Neural cell (in vitro differentiated cells): Measurements from ENCODE around the gene IQCN. TPM values are rescaled to one million over a fixed set of nuclear protein-coding genes. Genes with fewer than 3 reads are reported as not detected.

Experiments used
- H2AFZ ChIP-seq: fragments of 200-600, 300-800 bp; sonication (generic), shearing (Covaris generic); 2 replicates; pipeline ENCODE4 v1.6.0; 2014; ENCODE audit warnings: low read depth, mild to moderate bottlenecking, antibody characterized with exemption, low read length, moderate library complexity
- H3F3A ChIP-seq: fragments of 200-600 bp; shearing (Covaris generic); 2 replicates; pipeline ENCODE4 v1.6.1; 2016; ENCODE audit warnings: mild to moderate bottlenecking, moderate library complexity, mixed read lengths, antibody characterized with exemption, low read length; ENCODE audit not compliant: insufficient read depth, poor library complexity, severe bottlenecking
- H3K27ac ChIP-seq: fragments of 200-600, 300-800 bp; sonication (generic), shearing (Covaris generic); 2 replicates; pipeline ENCODE4 v1.5.1; 2014; ENCODE audit warnings: mild to moderate bottlenecking, low read length, moderate library complexity
- H3K27me3 ChIP-seq: fragments of 300-800, 200-600 bp; sonication (generic), shearing (Covaris generic); 2 replicates; pipeline ENCODE4 v1.6.0; 2014; ENCODE audit warnings: mild to moderate bottlenecking, low read depth, low read length, moderate library complexity; ENCODE audit not compliant: insufficient read depth
- H3K36me3 ChIP-seq: fragments of 300-800, 200-600 bp; sonication (generic), shearing (Covaris generic); 2 replicates; pipeline ENCODE4 v1.5.1; 2014; ENCODE audit warnings: mild to moderate bottlenecking, antibody characterized with exemption, low read length, moderate library complexity; ENCODE audit not compliant: insufficient read depth
- H3K4me2 ChIP-seq: fragments of 300-800, 200-600 bp; sonication (generic), shearing (Covaris generic); 2 replicates; pipeline ENCODE4 v1.6.0; 2014; ENCODE audit warnings: mild to moderate bottlenecking, low read length
- H3K4me3 ChIP-seq: fragments of 300-800, 200-600 bp; sonication (generic), shearing (Covaris generic); 2 replicates; pipeline ENCODE4 v1.5.1; 2014; ENCODE audit warnings: mild to moderate bottlenecking, low read length, moderate library complexity
- H3K79me2 ChIP-seq: fragments of 200-600 bp; shearing (Covaris generic); replicated peaks from 2 replicates; pipeline ENCODE4 v1.6.0; 2014; ENCODE audit warnings: mild to moderate bottlenecking, low read length, moderate library complexity; ENCODE audit not compliant: insufficient read depth
- H3K9ac ChIP-seq: fragments of 300-800, 200-600 bp; sonication (generic), shearing (Covaris generic); 2 replicates; pipeline ENCODE4 v1.6.1; 2016; ENCODE audit warnings: mild to moderate bottlenecking, low read length, mixed read lengths
- H3K9me2 ChIP-seq: fragments of 200-600 bp; shearing (Covaris generic); 2 replicates; pipeline ENCODE4 v1.6.1; 2016; ENCODE audit warnings: mild to moderate bottlenecking, low read length, mixed read lengths; ENCODE audit not compliant: insufficient read depth
- H3K9me3 ChIP-seq: fragments of 200-600, 300-800 bp; sonication (generic), shearing (Covaris generic); 2 replicates; pipeline ENCODE4 v1.6.1; 2016; ENCODE audit warnings: mild to moderate bottlenecking, mixed run types, low read length, moderate library complexity, mixed read lengths
- H4K20me1 ChIP-seq: fragments of 200-600 bp; shearing (Covaris generic); 2 replicates; pipeline ENCODE4 v1.6.1; 2016; ENCODE audit warnings: mild to moderate bottlenecking, mixed run types; ENCODE audit not compliant: insufficient read depth
- CTCF ChIP-seq: fragments of 450-650 bp; IDR thresholded peaks from 2 replicates; pipeline ENCODE4 v1.5.1; 2014; ENCODE audit warnings: antibody characterized with exemption, mild to moderate bottlenecking, moderate library complexity; ENCODE audit not compliant: poor library complexity, severe bottlenecking
- EP300 ChIP-seq: fragments of 450-650 bp; conservative IDR thresholded peaks from 2 replicates; pipeline ENCODE4 v1.6.1; 2014; ENCODE audit warnings: antibody characterized with exemption, mild to moderate bottlenecking, moderate library complexity; ENCODE audit not compliant: poor library complexity, severe bottlenecking
- EZH2 ChIP-seq: fragments of 200-600, 300-800 bp; shearing (Covaris generic), sonication (generic); IDR thresholded peaks from 2 replicates; pipeline ENCODE4 v1.6.1; 2014; ENCODE audit warnings: antibody characterized with exemption, low read length, borderline replicate concordance, mild to moderate bottlenecking; ENCODE audit not compliant: insufficient read depth, poor library complexity, severe bottlenecking
- MXI1 ChIP-seq: fragments of 450-650 bp; conservative IDR thresholded peaks from 2 replicates; pipeline ENCODE4 v1.6.1; 2014; ENCODE audit warnings: antibody characterized with exemption, mild to moderate bottlenecking; ENCODE audit not compliant: poor library complexity, severe bottlenecking
- POLR2AphosphoS5 ChIP-seq: IDR thresholded peaks from 2 replicates; pipeline ENCODE4 v1.6.1; 2012
- RAD21 ChIP-seq: fragments of 450-650 bp; conservative IDR thresholded peaks from 2 replicates; pipeline ENCODE4 v1.6.1; 2014; ENCODE audit warnings: antibody characterized with exemption, mild to moderate bottlenecking, moderate library complexity
- REST ChIP-seq: IDR thresholded peaks from 2 replicates; pipeline ENCODE4 v1.6.1; 2012; ENCODE audit warnings: borderline replicate concordance
- SMC3 ChIP-seq: fragments of 450-650 bp; conservative IDR thresholded peaks from 2 replicates; pipeline ENCODE4 v1.6.1; 2014; ENCODE audit warnings: antibody characterized with exemption, mild to moderate bottlenecking, moderate library complexity; ENCODE audit not compliant: poor library complexity
- TAF1 ChIP-seq: IDR thresholded peaks from 2 replicates; pipeline ENCODE4 v1.6.1; 2012; ENCODE audit warnings: low read depth
- polyA plus RNA-seq: library from polyadenylated mRNA; depleted of rRNA; stranded (reverse); fragments of >200 nt; gene quantifications from 2 replicates; pipeline ENCODE4 v1.2.3, GENCODE V29; 2014

The IQCN gene
- polyA plus RNA-seq, 1 donor from 2014 or later, result 2.5 TPM

DNA sequence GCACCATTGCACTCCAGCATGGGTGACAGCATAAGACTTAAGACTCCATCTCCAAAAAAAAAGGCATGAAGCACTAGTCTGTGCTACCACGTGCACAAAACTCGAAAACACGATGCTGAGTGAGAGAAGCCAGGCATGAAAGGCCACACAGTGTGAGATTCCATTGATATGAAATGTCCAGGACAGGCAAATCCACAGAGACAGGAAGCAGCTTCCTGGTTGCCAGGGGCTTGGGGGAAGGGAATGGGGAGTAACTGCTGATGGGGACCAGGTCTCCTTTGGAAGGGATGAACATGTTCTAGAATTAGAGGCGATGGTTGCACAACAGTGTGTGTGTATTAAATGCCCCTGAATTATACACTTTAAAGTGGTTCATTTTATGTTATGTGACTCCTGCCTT lies 23.1 kb upstream of the IQCN start:
- Histone ChIP-seq H2AFZ (no peak overlapping the region), H3K79me2 (no peaks in the 10 kb centered on the region), H3K27ac (no peak overlapping the region), H3K27me3 (no peaks in the 10 kb centered on the region), H3K9me3 (no peaks in the 10 kb centered on the region), H4K20me1 (no peaks in the 10 kb centered on the region), H3K4me2 (no peak overlapping the region), H3F3A (no peaks in the 10 kb centered on the region), H3K9me2 (no peaks in the 10 kb centered on the region), H3K9ac (no peak overlapping the region), H3K36me3 (no peaks in the 10 kb centered on the region), H3K4me3 (no peak overlapping the region)
- TF ChIP-seq EP300, result no peak
- no peak for TF ChIP-seq SMC3
- TF ChIP-seq REST, result no peak
- no peak for TF ChIP-seq TAF1
- TF ChIP-seq POLR2AphosphoS5, result no peak
- TF ChIP-seq CTCF, result no peak
- TF ChIP-seq EZH2, result no peak
- no peak for TF ChIP-seq MXI1
- TF ChIP-seq RAD21, result no peak

DNA sequence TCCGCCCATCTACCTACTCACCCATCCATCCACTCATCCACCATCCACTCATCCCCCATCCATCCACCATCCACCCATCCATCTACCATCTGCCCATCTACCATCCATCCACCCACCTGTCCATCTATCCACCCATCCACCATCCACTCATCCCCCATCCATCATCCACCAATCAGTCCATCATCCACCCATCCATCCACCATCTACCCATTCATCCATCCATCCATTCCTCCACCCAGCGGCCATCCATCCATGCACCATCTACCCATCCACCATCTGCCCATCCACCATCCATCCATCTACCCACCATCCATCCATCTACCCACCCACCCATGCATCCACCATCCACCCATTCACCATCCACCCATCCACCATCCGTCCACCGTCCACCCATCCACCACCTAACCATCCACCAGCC lies 20.8 kb upstream of the IQCN start:
- H3K27ac ChIP-seq, result peak overlapping the region; percentile 4
- H3K9me2 ChIP-seq, result no peaks in the 10 kb centered on the region
- H4K20me1 ChIP-seq, result no peaks in the 10 kb centered on the region
- peak overlapping the region; percentile 27 for H3K4me3 ChIP-seq
- no peaks in the 10 kb centered on the region for H3K36me3 ChIP-seq
- H3K4me2 ChIP-seq, result no peak overlapping the region
- no peak overlapping the region for H2AFZ ChIP-seq
- no peaks in the 10 kb centered on the region for H3K27me3 ChIP-seq
- no peaks in the 10 kb centered on the region for H3K79me2 ChIP-seq
- H3F3A ChIP-seq, result no peaks in the 10 kb centered on the region
- H3K9ac ChIP-seq, result peak overlapping the region; percentile 47
- TF ChIP-seq EZH2, result no peak
- H3K9me3 ChIP-seq, result no peaks in the 10 kb centered on the region

- no peaks in the 10 kb centered on the region for H4K20me1 ChIP-seq
- H3K9me3 ChIP-seq, result no peaks in the 10 kb centered on the region
- no peaks in the 10 kb centered on the region for H3F3A ChIP-seq
- no peak overlapping the region for H3K4me2 ChIP-seq
- no peaks in the 10 kb centered on the region for H3K36me3 ChIP-seq
- TF ChIP-seq EZH2 (no peak), TAF1 (no peak), EP300 (peak; percentile 27), MXI1 (no peak), POLR2AphosphoS5 (peak; percentile 35), CTCF (peak; percentile 9), REST (no peak), RAD21 (no peak)
- H2AFZ ChIP-seq, result no peak overlapping the region
- H3K27me3 ChIP-seq, result no peaks in the 10 kb centered on the region
- peak overlapping the region; percentile 47 for H3K9ac ChIP-seq
- no peaks in the 10 kb centered on the region for H3K9me2 ChIP-seq
- peak overlapping the region; percentile 27 for H3K4me3 ChIP-seq
- H3K27ac ChIP-seq, result peak overlapping the region; percentile 54
- no peaks in the 10 kb centered on the region for H3K79me2 ChIP-seq
Observed at GRCh38 chr19:18294467-18294864, 20.2 kb upstream of the IQCN start.
